IPS-18a (cell line): ENCODE measurements around the gene TRNP1.

ENCODE experiments used
- H3K27ac ChIP-seq: one replicate; pipeline ENCODE4 v1.5.1; 2013; ENCODE audit warnings: low read length
- H3K27me3 ChIP-seq: one replicate; pipeline ENCODE4 v1.6.1; 2013; ENCODE audit warnings: mild to moderate bottlenecking, low read length; ENCODE audit not compliant: control insufficient read depth, insufficient read depth
- H3K36me3 ChIP-seq: one replicate; pipeline ENCODE4 v1.6.1; 2013; ENCODE audit warnings: low read depth, low read length; ENCODE audit not compliant: control insufficient read depth
- H3K4me1 ChIP-seq: one replicate; pipeline ENCODE4 v1.6.1; 2013; ENCODE audit warnings: low read depth, low read length; ENCODE audit not compliant: control insufficient read depth
- H3K4me3 ChIP-seq: one replicate; pipeline ENCODE4 v1.5.1; 2013; ENCODE audit warnings: low read length
- H3K9ac ChIP-seq: one replicate; pipeline ENCODE4 v1.6.1; 2013; ENCODE audit warnings: mild to moderate bottlenecking, low read length, moderate library complexity
- H3K9me3 ChIP-seq: one replicate; pipeline ENCODE4 v1.6.1; 2013; ENCODE audit warnings: low read depth, low read length; ENCODE audit not compliant: control insufficient read depth

Gene TRNP1

GRCh38 chr1:26956321-26956720 is 37.2 kb upstream of the TRNP1 start:
- Histone ChIP-seq H3K27me3 (peaks cover 28% of the 10 kb centered on the region), H3K9ac (no peak overlapping the region), H3K4me3 (no peak overlapping the region), H3K9me3 (no peaks in the 10 kb centered on the region), H3K36me3 (no peaks in the 10 kb centered on the region), H3K4me1 (peaks cover 3% of the 10 kb centered on the region), H3K27ac (no peak overlapping the region)

- Histone ChIP-seq H3K36me3 (no peaks in the 10 kb centered on the region), H3K4me1 (peaks cover 3% of the 10 kb centered on the region), H3K27me3 (peaks cover 38% of the 10 kb centered on the region), H3K9me3 (no peaks in the 10 kb centered on the region), H3K9ac (no peak overlapping the region), H3K27ac (no peak overlapping the region), H3K4me3 (no peak overlapping the region)
These were observed 36.2 kb upstream of the TRNP1 start for GRCh38 chr1:26957306-26957705.

- Histone ChIP-seq H3K27me3 (peaks cover 40% of the 10 kb centered on the region), H3K4me3 (peak overlapping the region; percentile 74), H3K27ac (no peak overlapping the region), H3K4me1 (peaks cover 3% of the 10 kb centered on the region), H3K36me3 (no peaks in the 10 kb centered on the region), H3K9me3 (no peaks in the 10 kb centered on the region), H3K9ac (peak overlapping the region; percentile 62)
These were observed 34.2 kb upstream of the TRNP1 start for GRCh38 chr1:26959270-26959669.

- peak within 1 kb of the TSS; percentile 62 for H3K9ac ChIP-seq
- H3K4me3 ChIP-seq, result peak within 1 kb of the TSS; percentile 74
- no peaks in the 10 kb centered on the region for H3K9me3 ChIP-seq
- H3K27ac ChIP-seq, result no peak within 1 kb of the TSS
- no peaks in the 10 kb centered on the region for H3K36me3 ChIP-seq
- peaks cover 3% of the 10 kb centered on the region for H3K4me1 ChIP-seq
- peaks cover 40% of the 10 kb centered on the region for H3K27me3 ChIP-seq
These were observed 33.5 kb upstream of the TRNP1 start, which contains the start of gene KDF1 for GRCh38 chr1:26959722-26960624. Gene KDF1, minus strand, starts transcription at chr1:26960468. Its CDS starts 8,088 bp downstream, at chr1:26952380.

GRCh38 chr1:26960625-26960966 is 32.9 kb upstream of the TRNP1 start:
- peak overlapping the region; percentile 62 for H3K9ac ChIP-seq
- H3K27me3 ChIP-seq, result peaks cover 40% of the 10 kb centered on the region
- H3K4me1 ChIP-seq, result peaks cover 3% of the 10 kb centered on the region
- H3K36me3 ChIP-seq, result no peaks in the 10 kb centered on the region
- no peak overlapping the region for H3K27ac ChIP-seq
- H3K9me3 ChIP-seq, result no peaks in the 10 kb centered on the region
- H3K4me3 ChIP-seq, result peak overlapping the region; percentile 74

DNA sequence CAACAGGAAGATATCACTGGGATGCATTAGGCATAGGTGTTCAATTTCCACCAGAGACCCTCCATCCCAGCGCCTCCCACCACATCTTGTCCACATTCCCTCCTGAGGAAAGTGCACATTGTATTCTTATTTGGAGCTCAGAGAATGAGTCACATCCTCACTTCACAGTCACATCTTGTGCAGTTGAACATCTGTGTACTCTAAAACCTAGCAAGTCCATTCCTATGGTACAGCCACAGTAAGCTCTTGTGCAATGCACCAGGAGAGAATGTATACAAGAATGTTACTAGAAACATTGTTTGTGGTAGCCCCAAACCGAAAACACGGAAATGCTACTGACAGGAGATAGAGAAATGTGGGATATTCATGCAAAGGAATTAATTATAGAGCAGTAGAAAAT is 31.7 kb upstream of the TRNP1 start:
- peaks cover 3% of the 10 kb centered on the region for H3K4me1 ChIP-seq
- no peaks in the 10 kb centered on the region for H3K9me3 ChIP-seq

DNA sequence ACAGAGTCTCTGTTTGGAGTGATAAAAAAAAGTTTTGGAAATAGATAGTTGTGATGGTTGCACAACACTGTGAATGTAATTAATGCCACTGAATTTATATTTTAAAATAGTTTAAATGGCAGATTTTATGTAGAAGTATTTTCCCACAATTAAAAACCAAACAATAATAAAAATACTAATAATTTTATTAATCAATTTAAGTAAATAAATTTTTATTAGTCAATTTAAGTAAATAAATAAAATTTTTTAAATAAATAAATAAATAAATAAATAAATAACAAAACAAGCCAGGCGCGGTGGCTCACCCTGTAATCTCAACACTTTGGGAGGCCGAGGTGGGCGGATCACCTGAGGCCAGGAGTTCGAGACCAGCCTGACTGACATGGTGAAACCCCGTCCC is 28.3 kb upstream of the TRNP1 start:
- H3K36me3 ChIP-seq, result no peaks in the 10 kb centered on the region
- H3K27me3 ChIP-seq, result peaks cover 22% of the 10 kb centered on the region
- H3K9ac ChIP-seq, result no peak overlapping the region
- H3K4me3 ChIP-seq, result no peak overlapping the region
- no peak overlapping the region for H3K27ac ChIP-seq
- no peaks in the 10 kb centered on the region for H3K9me3 ChIP-seq
- no peaks in the 10 kb centered on the region for H3K4me1 ChIP-seq

More for the DNA sequence above, 31.7 kb upstream of the TRNP1 start:
- Histone ChIP-seq H3K4me3 (no peak overlapping the region), H3K36me3 (no peaks in the 10 kb centered on the region), H3K27ac (no peak overlapping the region), H3K9ac (no peak overlapping the region), H3K27me3 (peaks cover 40% of the 10 kb centered on the region)

DNA sequence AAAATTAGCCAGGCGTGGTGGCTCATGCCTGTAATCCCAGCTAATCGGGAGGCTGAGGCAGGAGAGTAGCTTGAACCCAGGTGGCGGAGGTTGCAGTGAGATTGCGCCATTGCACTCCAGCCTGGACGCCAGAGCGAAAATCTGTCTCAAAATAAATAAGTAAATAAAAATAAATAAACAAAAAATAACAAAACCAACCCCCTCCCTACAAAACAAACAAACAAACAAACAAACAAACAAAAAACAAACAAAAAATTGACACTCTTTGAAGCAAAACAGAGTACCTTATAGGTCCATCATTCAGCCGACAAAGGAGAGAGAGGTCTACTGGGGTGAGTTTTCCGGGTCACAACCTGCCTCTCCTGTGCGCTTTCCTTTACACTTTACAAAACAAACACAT is 27.9 kb upstream of the TRNP1 start:
- Histone ChIP-seq H3K4me1 (no peaks in the 10 kb centered on the region), H3K27me3 (peaks cover 18% of the 10 kb centered on the region), H3K36me3 (no peaks in the 10 kb centered on the region), H3K27ac (no peak overlapping the region), H3K9me3 (no peaks in the 10 kb centered on the region), H3K4me3 (no peak overlapping the region), H3K9ac (no peak overlapping the region)

DNA sequence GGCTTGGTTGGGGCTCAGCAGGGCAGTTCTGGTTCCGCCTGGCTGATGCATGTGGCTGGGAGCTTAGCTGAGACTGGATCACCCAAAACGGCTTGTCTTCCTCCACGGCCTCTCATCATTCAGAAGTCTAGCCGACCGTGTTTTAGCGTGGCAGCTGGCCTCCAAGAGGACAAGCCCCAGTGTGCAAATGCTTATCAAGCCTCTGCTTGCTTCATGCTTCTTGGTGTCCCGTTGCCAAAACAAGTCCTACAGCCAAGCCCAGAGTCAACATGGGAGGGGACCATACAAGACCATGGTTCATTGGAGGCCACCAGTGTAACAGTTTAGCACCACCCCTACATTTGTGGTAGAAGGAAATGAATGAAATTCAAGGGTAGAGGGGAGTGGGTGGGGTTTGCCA is 22.7 kb upstream of the TRNP1 start:
- H3K36me3 ChIP-seq, result no peaks in the 10 kb centered on the region
- no peak overlapping the region for H3K4me3 ChIP-seq
- H3K4me1 ChIP-seq, result no peaks in the 10 kb centered on the region
- H3K27me3 ChIP-seq, result no peaks in the 10 kb centered on the region
- H3K9me3 ChIP-seq, result no peaks in the 10 kb centered on the region
- no peak overlapping the region for H3K9ac ChIP-seq
- H3K27ac ChIP-seq, result no peak overlapping the region

- no peak overlapping the region for H3K4me3 ChIP-seq
- no peaks in the 10 kb centered on the region for H3K36me3 ChIP-seq
- no peak overlapping the region for H3K9ac ChIP-seq
- H3K4me1 ChIP-seq, result no peaks in the 10 kb centered on the region
- H3K27me3 ChIP-seq, result no peaks in the 10 kb centered on the region
- no peaks in the 10 kb centered on the region for H3K9me3 ChIP-seq
- no peak overlapping the region for H3K27ac ChIP-seq
These were observed 21.9 kb upstream of the TRNP1 start for GRCh38 chr1:26971590-26971989.

- H3K4me3 ChIP-seq, result no peak overlapping the region
- H3K9me3 ChIP-seq, result no peaks in the 10 kb centered on the region
- no peaks in the 10 kb centered on the region for H3K36me3 ChIP-seq
- H3K4me1 ChIP-seq, result no peaks in the 10 kb centered on the region
- H3K9ac ChIP-seq, result no peak overlapping the region
- no peak overlapping the region for H3K27ac ChIP-seq
- H3K27me3 ChIP-seq, result no peaks in the 10 kb centered on the region
These were observed 21.1 kb upstream of the TRNP1 start for GRCh38 chr1:26972390-26972789.

DNA sequence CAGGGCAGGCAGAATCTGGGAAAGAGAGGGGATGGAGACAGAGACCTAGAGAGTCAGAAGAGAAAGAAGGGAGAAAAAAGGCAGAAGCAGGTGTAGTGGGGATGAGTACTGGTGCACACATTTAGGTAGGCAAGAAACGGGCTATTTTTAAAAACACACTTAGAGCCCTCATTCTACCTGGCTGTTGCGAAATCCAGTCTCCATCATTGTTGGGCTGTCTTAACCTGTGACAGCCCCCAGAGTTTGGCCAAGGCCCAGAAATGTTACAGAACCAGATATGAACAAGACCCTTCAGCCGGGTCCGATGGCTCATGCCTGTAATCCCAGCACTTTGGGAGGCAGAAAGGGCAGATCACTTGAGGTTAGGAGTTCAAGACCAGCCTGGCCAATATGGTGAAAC is 20.7 kb upstream of the TRNP1 start:
- H3K4me3 ChIP-seq, result no peak overlapping the region
- no peak overlapping the region for H3K27ac ChIP-seq
- H3K27me3 ChIP-seq, result no peaks in the 10 kb centered on the region
- H3K4me1 ChIP-seq, result no peaks in the 10 kb centered on the region
- H3K9me3 ChIP-seq, result no peaks in the 10 kb centered on the region
- H3K9ac ChIP-seq, result no peak overlapping the region
- H3K36me3 ChIP-seq, result no peaks in the 10 kb centered on the region
